MM.1S (cell line): Measurements from ENCODE around the gene C11orf21.

Source experiments
- DNase-seq: peaks from one replicate; pipeline ENCODE4 v3.0.0-alpha.2; 2015
- H2AFZ ChIP-seq: fragments of 300-600 bp; sonication (generic); 2 replicates; pipeline ENCODE4 v1.6.0; 2016; ENCODE audit warnings: antibody characterized with exemption, low read length
- H3F3A ChIP-seq: fragments of 300-600 bp; sonication (generic); 2 replicates; pipeline ENCODE4 v1.6.1; 2016; ENCODE audit warnings: mild to moderate bottlenecking, antibody characterized with exemption, low read length, moderate library complexity, mixed read lengths; ENCODE audit not compliant: insufficient read depth
- H3K27ac ChIP-seq: fragments of 300-600 bp; sonication (generic); 2 replicates; pipeline ENCODE4 v1.5.1; 2016; ENCODE audit warnings: mild to moderate bottlenecking, low read length
- H3K27me3 ChIP-seq: fragments of 300-600 bp; sonication (generic); replicated peaks from 2 replicates; pipeline ENCODE4 v1.6.0; 2016; ENCODE audit warnings: low read length; ENCODE audit not compliant: insufficient read depth
- H3K36me3 ChIP-seq: fragments of 300-600 bp; sonication (generic); replicated peaks from 2 replicates; pipeline ENCODE4 v1.6.1; 2016; ENCODE audit warnings: mild to moderate bottlenecking, low read length, mixed read lengths; ENCODE audit not compliant: insufficient read depth
- H3K4me1 ChIP-seq: fragments of 300-600 bp; sonication (generic); 2 replicates; pipeline ENCODE4 v1.6.1; 2016; ENCODE audit warnings: low read length, mixed read lengths
- H3K4me2 ChIP-seq: fragments of 300-600 bp; sonication (generic); 2 replicates; pipeline ENCODE4 v1.6.0; 2016; ENCODE audit warnings: low read depth, low read length
- H3K4me3 ChIP-seq: fragments of 300-600 bp; sonication (generic); 2 replicates; pipeline ENCODE4 v1.5.1; 2016; ENCODE audit warnings: low read length, mixed read lengths
- H3K79me2 ChIP-seq: fragments of 300-600 bp; sonication (generic); 2 replicates; pipeline ENCODE4 v1.6.1; 2016; ENCODE audit warnings: mixed run types, low read length, mixed read lengths
- H3K9ac ChIP-seq: fragments of 300-600 bp; sonication (generic); 2 replicates; pipeline ENCODE4 v1.6.1; 2016; ENCODE audit warnings: low read length, mixed read lengths
- H3K9me2 ChIP-seq: fragments of 300-600 bp; sonication (generic); replicated peaks from 2 replicates; pipeline ENCODE4 v1.6.1; 2016; ENCODE audit warnings: mild to moderate bottlenecking, low read length, mixed read lengths; ENCODE audit not compliant: insufficient read depth
- H3K9me3 ChIP-seq: fragments of 300-600 bp; sonication (generic); replicated peaks from 2 replicates; pipeline ENCODE4 v1.6.1; 2016; ENCODE audit warnings: mild to moderate bottlenecking, low read length, mixed read lengths; ENCODE audit not compliant: insufficient read depth
- H4K20me1 ChIP-seq: fragments of 300-600 bp; sonication (generic); 2 replicates; pipeline ENCODE4 v1.6.1; 2016; ENCODE audit warnings: mild to moderate bottlenecking, low read length, moderate library complexity, mixed read lengths; ENCODE audit not compliant: insufficient read depth
- EZH2 ChIP-seq: fragments of 300-600 bp; sonication (generic); optimal IDR thresholded peaks from 2 replicates; pipeline ENCODE3; 2017; ENCODE audit warnings: low read depth, mild to moderate bottlenecking, antibody characterized with exemption, low read length, mixed read lengths
- EZH2phosphoT487 ChIP-seq: fragments of 300-600 bp; sonication (generic); IDR thresholded peaks from 2 replicates; pipeline ENCODE4 v1.6.1; 2018; ENCODE audit warnings: antibody characterized with exemption, low read length
- TF ChIP-seq, protein P1 (sequence below): fragments of 300-600 bp; sonication (generic); IDR thresholded peaks from 2 replicates; pipeline ENCODE4 v1.5.1; 2016; ENCODE audit warnings: antibody characterized with exemption, low read length, mixed read lengths

The C11orf21 gene

DNA sequence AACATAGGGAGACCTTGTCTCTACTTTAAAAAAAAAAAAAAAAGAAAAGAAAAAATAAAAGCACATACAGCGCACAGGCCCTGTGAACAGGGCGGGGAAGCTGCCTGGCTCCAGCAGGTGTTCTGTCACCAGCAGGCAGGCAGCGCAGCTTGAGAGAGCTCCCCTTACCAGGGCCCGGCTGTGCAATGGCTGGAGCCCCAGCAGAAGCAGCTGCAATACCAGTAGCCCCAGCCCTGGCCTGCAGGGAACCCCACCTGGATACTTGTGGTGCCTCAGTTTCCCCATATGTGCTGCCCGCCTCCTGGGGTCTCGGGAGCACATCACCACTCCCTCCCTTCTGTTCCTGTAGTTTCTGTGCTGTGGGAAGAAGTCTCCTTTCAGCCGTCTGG, 12.4 kb upstream of the C11orf21 start:
- Histone ChIP-seq H2AFZ (no peak overlapping the region), H3K27ac (no peak overlapping the region)
- no peak for DNase-seq

DNA sequence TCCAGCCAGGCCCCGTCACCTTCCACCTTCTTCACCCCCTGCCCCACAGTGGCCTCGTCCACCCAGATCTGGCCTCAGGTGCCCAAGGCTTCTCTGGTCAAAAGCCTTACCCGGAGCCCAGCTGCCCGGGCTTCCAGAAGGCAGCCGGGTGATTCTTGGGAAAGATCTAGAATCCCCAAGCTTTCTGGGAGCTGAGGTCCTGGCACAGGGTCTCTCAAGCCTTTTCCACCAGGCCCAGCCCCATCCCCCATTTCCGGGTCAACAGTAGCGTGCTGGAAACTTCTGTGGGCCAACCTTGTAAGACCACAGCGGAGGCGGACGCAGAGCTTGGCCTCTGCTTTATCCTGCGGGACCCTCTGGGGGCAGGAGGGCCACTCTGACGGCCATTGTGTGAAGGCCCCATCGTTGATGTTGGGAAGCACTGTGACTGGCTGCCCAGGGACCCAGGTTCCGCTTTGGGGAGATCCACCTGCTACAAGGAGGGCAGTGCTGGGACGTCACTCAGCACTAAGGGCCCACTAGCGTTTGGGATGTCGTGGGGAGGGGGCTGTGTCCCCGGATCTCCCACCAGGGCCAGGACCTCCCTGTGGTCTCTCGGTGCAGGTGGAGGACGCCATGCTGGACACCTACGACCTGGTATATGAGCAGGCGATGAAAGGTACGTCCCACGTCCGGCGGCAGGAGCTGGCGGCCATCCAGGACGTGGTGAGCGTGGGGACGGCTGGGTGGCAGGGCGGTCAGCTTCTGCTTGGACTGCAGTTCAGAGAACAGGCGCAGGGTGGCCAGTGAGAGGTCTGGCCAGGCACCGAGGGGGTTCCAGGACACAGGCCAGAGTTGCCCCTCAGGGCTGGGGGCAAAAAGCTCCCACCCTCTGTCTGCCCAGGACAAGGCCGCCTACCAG, 11.6 kb upstream of the C11orf21 start:
- Histone ChIP-seq H3K79me2 (no peaks in the 10 kb centered on the region), H3K27me3 (peaks cover 91% of the 10 kb centered on the region), H3K27ac (no peak overlapping the region), H3K9me2 (no peaks in the 10 kb centered on the region), H3K9ac (no peak overlapping the region), H3K36me3 (no peaks in the 10 kb centered on the region), H3K9me3 (no peaks in the 10 kb centered on the region), H3K4me1 (no peaks in the 10 kb centered on the region), H3K4me2 (no peak overlapping the region), H3F3A (no peaks in the 10 kb centered on the region), H2AFZ (no peak overlapping the region), H3K4me3 (no peak overlapping the region), H4K20me1 (no peaks in the 10 kb centered on the region)
- TF ChIP-seq EZH2phosphoT487 = no peak
- TF ChIP-seq EZH2 = no peak
- TF ChIP-seq, protein P1, sequence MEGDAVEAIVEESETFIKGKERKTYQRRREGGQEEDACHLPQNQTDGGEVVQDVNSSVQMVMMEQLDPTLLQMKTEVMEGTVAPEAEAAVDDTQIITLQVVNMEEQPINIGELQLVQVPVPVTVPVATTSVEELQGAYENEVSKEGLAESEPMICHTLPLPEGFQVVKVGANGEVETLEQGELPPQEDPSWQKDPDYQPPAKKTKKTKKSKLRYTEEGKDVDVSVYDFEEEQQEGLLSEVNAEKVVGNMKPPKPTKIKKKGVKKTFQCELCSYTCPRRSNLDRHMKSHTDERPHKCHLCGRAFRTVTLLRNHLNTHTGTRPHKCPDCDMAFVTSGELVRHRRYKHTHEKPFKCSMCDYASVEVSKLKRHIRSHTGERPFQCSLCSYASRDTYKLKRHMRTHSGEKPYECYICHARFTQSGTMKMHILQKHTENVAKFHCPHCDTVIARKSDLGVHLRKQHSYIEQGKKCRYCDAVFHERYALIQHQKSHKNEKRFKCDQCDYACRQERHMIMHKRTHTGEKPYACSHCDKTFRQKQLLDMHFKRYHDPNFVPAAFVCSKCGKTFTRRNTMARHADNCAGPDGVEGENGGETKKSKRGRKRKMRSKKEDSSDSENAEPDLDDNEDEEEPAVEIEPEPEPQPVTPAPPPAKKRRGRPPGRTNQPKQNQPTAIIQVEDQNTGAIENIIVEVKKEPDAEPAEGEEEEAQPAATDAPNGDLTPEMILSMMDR = no peak
- DNase-seq = no peak

More for the DNA sequence above, 12.4 kb upstream of the C11orf21 start:
- no peaks in the 10 kb centered on the region for H3K36me3 ChIP-seq
- no peaks in the 10 kb centered on the region for H3K4me1 ChIP-seq
- TF ChIP-seq EZH2phosphoT487 (no peak), EZH2 (no peak)
- TF ChIP-seq, protein P1 = no peak
- no peaks in the 10 kb centered on the region for H3K79me2 ChIP-seq
- H3K4me2 ChIP-seq = no peak overlapping the region
- H3K9me3 ChIP-seq = no peaks in the 10 kb centered on the region
- no peaks in the 10 kb centered on the region for H4K20me1 ChIP-seq
- H3K27me3 ChIP-seq = peaks cover 93% of the 10 kb centered on the region
- no peaks in the 10 kb centered on the region for H3F3A ChIP-seq
- no peak overlapping the region for H3K9ac ChIP-seq
- H3K9me2 ChIP-seq = no peaks in the 10 kb centered on the region
- H3K4me3 ChIP-seq = no peak overlapping the region

DNA sequence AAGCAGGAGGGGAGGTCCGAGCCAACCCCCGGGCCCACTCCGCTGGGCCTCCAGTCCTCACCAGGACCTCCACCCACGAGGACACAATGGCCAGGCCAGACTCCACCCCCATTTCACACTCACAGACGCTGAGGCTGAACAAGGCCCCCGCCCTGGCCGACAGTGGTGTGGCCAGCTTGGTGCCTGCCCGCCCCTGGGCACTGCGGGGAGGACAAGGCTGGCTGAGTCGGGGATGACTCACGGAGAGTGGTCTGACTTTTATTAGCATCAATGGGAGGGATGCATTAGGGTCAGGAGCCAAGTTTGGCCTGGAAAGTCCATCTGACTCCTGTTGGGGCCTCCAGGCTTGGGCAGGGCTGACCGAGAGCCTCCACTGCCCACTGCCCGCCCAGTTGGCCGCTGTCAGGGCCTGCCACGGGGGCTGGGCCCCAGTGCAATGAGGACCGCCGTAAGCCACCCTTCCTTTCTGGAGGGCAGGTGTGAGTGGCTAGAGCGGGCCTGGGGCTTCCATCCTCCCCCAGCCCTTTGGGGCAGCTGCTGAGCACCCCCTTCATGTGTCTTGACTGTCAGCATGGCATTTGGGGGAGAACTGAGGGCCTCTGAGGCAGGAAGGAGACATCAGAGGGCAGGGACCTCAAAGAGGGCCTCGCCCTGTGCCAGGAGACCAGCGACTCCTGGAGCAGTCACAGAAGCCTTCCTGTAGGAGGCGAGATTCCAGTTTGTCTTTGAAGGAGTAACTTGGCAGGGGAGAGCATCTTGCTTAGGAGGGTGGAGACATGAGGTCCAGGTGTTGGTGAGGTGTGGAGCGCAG, 10.7 kb upstream of the C11orf21 start:
- no peak overlapping the region for H3K4me2 ChIP-seq
- no peak for DNase-seq
- no peak overlapping the region for H3K27ac ChIP-seq
- no peaks in the 10 kb centered on the region for H3F3A ChIP-seq
- H3K9me3 ChIP-seq = no peaks in the 10 kb centered on the region
- no peaks in the 10 kb centered on the region for H3K79me2 ChIP-seq
- no peaks in the 10 kb centered on the region for H3K9me2 ChIP-seq
- H3K4me3 ChIP-seq = no peak overlapping the region
- H3K4me1 ChIP-seq = no peaks in the 10 kb centered on the region
- H4K20me1 ChIP-seq = no peaks in the 10 kb centered on the region
- no peak for TF ChIP-seq EZH2
- TF ChIP-seq, protein P1 = no peak
- TF ChIP-seq EZH2phosphoT487 = no peak
- no peak overlapping the region for H3K9ac ChIP-seq
- H3K36me3 ChIP-seq = no peaks in the 10 kb centered on the region
- H3K27me3 ChIP-seq = peaks cover 89% of the 10 kb centered on the region
- H2AFZ ChIP-seq = no peak overlapping the region
